GM18909 (cell line): ENCODE results near the gene CLASP1.
"Not testable (repeated sequence)": the region's sequence is repeated elsewhere in the genome, so short reads cannot be mapped to it uniquely, and the experiment has no call there.

ENCODE experiments used
- ATAC-seq: cut with Tn5 transposase; IDR thresholded peaks from one replicate; pipeline ENCODE4 v1.9.1; 2021; ENCODE audit warnings: mild to moderate bottlenecking; ENCODE audit not compliant: unreplicated experiment, poor library complexity

CLASP1 gene

GRCh38 chr2:121588357-121588756, 60.9 kb downstream of the CLASP1 start:
- ATAC-seq, result no peak

GRCh38 chr2:121587131-121587530, 62.1 kb downstream of the CLASP1 start:
- ATAC-seq, result no peak

GRCh38 chr2:121584741-121585140, 64.5 kb downstream of the CLASP1 start:
- ATAC-seq, result no peak

GRCh38 chr2:121583555-121583954, 65.7 kb downstream of the CLASP1 start:
- ATAC-seq, result no peak

- no peak for ATAC-seq
Observed at GRCh38 chr2:121582272-121582671, 67.0 kb downstream of the CLASP1 start.

GRCh38 chr2:121579309-121579708, 70.0 kb downstream of the CLASP1 start:
- no peak for ATAC-seq

- no peak for ATAC-seq
Observed at GRCh38 chr2:121577381-121577780, 71.9 kb downstream of the CLASP1 start.

GRCh38 chr2:121576263-121576662, 73.0 kb downstream of the CLASP1 start:
- no peak for ATAC-seq

- ATAC-seq, result no peak
Observed at GRCh38 chr2:121575800-121576199, 73.5 kb downstream of the CLASP1 start.

- no peak for ATAC-seq
Observed at GRCh38 chr2:121570667-121571055, 78.6 kb downstream of the CLASP1 start.

GRCh38 chr2:121570036-121570666, 79.1 kb downstream of the CLASP1 start:
- no peak for ATAC-seq

GRCh38 chr2:121567957-121568409, 81.3 kb downstream of the CLASP1 start:
- no peak for ATAC-seq

- no peak for ATAC-seq
Observed at GRCh38 chr2:121567452-121567851, 81.8 kb downstream of the CLASP1 start.

- no peak for ATAC-seq
Observed at GRCh38 chr2:121565389-121566250, 83.6 kb downstream of the CLASP1 start.

- ATAC-seq, result no peak
Observed at GRCh38 chr2:121564905-121565304, 84.4 kb downstream of the CLASP1 start.

GRCh38 chr2:121563754-121564153, 85.5 kb downstream of the CLASP1 start:
- ATAC-seq, result not testable (repeated sequence)

GRCh38 chr2:121562269-121563176, 86.7 kb downstream of the CLASP1 start:
- ATAC-seq, result peak; percentile 51

GRCh38 chr2:121561617-121562268, 87.5 kb downstream of the CLASP1 start:
- ATAC-seq, result no peak

- peak; percentile 61 for ATAC-seq
Observed at GRCh38 chr2:121558329-121558728, 90.9 kb downstream of the CLASP1 start.

GRCh38 chr2:121555008-121555407, 94.3 kb downstream of the CLASP1 start:
- ATAC-seq, result no peak
